ENCODE measurements around the gene UBE2E1.

UBE2E1 gene

DNA sequence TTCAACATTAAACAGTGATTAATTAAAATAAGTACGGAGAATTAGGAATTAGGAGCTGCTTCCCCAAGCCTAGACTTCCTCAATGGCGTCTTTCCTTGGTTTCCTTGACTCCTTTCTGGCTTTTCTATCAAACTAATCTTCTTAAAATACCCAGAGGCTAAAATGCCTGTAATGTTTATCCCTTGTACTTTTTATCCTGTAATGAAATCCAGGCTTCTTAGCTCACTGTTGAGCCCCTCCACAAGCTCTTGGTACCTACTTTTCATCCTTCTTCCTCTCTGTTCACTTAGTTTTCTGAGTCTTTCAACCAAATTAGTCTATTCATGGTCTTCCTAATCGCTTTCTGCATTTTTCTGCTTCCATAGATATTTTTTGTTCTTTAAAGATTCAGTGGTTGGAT is 6.9 kb upstream of the UBE2E1 start:
- Mint-ChIP-seq H3K27ac (ENCODE audit: low read depth) (no peak overlapping the region), H3K4me1 (no peaks in the 10 kb centered on the region), H3K9me3 (no peaks in the 10 kb centered on the region)

DNA sequence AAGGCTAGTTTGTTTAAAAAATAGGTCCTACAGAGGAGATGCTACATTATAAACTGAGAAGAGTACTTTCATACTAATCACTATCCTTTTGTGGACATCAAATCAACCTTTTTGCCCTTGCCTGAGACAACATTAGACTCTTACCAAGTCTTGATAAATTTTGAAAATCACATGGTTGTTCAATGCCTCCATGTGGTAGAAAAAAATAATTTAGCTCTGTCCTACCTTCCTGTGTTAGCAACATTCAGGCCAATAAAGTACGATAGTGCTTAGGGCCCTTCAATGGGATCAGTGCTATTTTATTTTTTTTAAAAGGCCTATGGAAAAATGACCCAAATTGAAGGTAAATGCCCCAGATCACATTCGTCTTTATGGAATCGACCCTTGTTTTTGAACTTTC is 5.0 kb upstream of the UBE2E1 start:
- peaks cover 5% of the 10 kb centered on the region for H3K36me3 Mint-ChIP-seq (ENCODE audit: insufficient read depth)
- no peaks in the 10 kb centered on the region for H3K9me3 Mint-ChIP-seq
- H3K27me3 Mint-ChIP-seq = no peaks in the 10 kb centered on the region
- DNase-seq (ENCODE audit: low spot score in 2 of 2) = no peak
- peaks cover 7% of the 10 kb centered on the region for H3K4me1 Mint-ChIP-seq
- no peak overlapping the region for H3K27ac Mint-ChIP-seq (ENCODE audit: low read depth)
- no peak overlapping the region for H3K4me3 Mint-ChIP-seq
- no peak for ATAC-seq (replicated peaks; ENCODE audit: extremely low read depth, poor library complexity, severe bottlenecking)

More for the DNA sequence above, 6.9 kb upstream of the UBE2E1 start:
- ATAC-seq (replicated peaks; ENCODE audit: extremely low read depth, poor library complexity, severe bottlenecking) (no peak), DNase-seq (ENCODE audit: low spot score in 2 of 2) (no peak)
- Mint-ChIP-seq H3K27me3 (peaks cover 3% of the 10 kb centered on the region), H3K36me3 (ENCODE audit: insufficient read depth) (peaks cover 2% of the 10 kb centered on the region), H3K4me3 (no peak overlapping the region)

DNA sequence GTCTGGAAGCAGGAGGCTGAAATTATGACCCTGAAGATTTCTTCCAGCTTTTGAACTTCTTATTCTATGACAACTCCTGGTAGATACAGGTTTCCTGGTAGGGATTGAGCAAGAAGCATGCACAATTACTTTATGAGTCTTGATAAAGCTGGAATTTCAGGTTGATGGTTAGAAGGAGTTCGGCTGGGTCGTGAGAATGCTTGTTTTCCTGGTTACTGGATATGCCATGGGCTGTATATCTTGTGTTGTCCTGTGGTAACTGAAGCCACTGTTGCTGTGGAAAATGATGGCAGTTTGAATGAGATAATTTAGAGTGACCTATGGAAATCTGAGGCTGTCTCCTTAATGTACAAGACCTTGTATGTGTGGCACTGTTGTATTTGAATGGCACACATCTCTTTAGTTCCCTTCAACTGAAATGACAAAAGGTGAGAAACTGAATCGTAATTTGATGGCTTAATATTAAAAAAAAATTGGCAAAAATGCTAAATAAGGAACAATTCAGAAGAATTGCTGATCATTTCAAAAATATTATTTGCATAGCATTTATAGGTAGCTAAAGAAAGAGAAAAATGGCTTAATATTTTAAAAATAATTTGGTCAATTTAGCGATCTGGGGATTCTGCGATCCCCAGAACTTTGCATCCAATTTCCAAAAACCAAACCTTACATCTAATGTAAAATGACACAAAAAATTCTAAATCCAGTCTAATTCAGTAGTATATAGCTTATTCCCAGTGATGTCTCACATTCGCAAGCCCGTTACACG is 1.1 kb upstream of the UBE2E1 start:
- Mint-ChIP-seq H3K9me3 (no peaks in the 10 kb centered on the region), H3K27ac (ENCODE audit: low read depth) (peak overlapping the region; percentile 11), H3K36me3 (ENCODE audit: insufficient read depth) (peaks cover 8% of the 10 kb centered on the region), H3K4me1 (peaks cover 39% of the 10 kb centered on the region), H3K27me3 (no peaks in the 10 kb centered on the region), H3K4me3 (peak overlapping the region; percentile 99)
- ATAC-seq (replicated peaks; ENCODE audit: extremely low read depth, poor library complexity, severe bottlenecking) (no peak), DNase-seq (ENCODE audit: low spot score in 2 of 2) (no peak)

DNA sequence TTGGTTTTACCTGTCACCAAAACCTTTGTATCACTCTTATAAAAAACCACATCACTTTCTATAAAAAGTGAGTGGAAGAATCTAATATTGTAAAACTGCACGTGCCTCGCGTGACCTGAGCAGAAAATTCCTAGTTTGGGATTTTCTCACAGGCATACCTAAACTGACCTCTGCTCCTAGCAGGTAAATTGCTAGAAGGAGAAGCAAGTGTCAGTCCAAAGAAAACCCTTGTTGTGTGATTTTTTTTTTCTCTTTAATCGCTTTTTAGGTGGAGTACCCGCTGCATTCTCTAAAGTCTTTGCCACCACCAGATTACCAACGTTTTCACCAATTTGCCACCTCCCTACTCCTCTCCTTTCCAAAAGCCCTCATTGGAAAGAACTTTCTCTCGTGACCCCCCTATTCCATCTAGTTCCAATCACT is 534 bp upstream of the UBE2E1 start:
- H3K4me3 Mint-ChIP-seq = peak overlapping the region; percentile 99
- DNase-seq (ENCODE audit: low spot score in 2 of 2) (no peak), ATAC-seq (replicated peaks; ENCODE audit: extremely low read depth, poor library complexity, severe bottlenecking) (no peak)
- peak overlapping the region; percentile 98 for H3K27ac Mint-ChIP-seq (ENCODE audit: low read depth)
- no peaks in the 10 kb centered on the region for H3K27me3 Mint-ChIP-seq
- H3K9me3 Mint-ChIP-seq = no peaks in the 10 kb centered on the region
- H3K4me1 Mint-ChIP-seq = peaks cover 45% of the 10 kb centered on the region
- H3K36me3 Mint-ChIP-seq (ENCODE audit: insufficient read depth) = peaks cover 12% of the 10 kb centered on the region

DNA sequence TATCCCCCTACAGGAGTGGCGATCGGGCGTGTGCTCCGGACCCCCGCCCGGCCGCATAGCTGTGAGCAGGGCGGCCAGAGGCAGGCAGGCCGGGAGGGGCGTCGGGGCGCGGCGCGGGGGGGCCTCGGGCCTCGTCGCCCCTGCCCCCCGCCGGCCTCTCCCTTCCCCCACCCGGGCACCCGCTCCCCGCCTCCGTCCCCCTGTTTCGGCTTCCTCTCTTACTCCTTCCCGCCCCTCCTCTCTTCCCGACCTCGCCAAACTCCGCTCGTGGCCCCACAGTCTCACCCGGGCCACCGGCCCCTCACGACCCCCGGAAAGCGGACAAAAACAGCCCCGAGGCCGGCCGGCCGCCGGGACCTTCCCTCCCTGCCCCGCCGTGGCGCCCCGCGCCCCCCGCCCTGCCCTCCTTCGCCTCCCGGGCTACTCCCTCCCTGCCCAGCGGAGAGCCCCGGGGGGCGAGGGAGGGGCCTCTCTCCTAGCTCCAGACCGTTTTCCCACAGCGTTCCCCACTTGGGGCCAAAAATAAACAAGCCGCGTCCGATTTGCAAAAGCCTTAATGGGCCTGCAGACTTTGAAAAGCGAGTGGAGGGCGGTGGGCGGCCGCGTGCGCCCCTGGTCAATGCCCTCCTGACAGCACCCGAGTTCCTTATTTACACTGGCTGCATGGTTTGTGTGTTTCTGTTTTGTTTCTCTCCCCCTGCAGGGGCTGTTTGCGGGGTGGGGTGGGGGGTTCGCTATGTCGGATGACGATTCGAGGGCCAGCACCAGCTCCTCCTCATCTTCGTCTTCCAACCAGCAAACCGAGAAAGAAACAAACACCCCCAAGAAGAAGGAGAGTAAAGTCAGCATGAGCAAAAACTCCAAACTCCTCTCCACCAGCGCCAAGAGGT is 1.0 kb downstream of the UBE2E1 start:
- no peaks in the 10 kb centered on the region for H3K27me3 Mint-ChIP-seq
- H3K4me3 Mint-ChIP-seq = peak overlapping the region; percentile 99
- H3K9me3 Mint-ChIP-seq = no peaks in the 10 kb centered on the region
- peaks cover 17% of the 10 kb centered on the region for H3K36me3 Mint-ChIP-seq (ENCODE audit: insufficient read depth)
- H3K4me1 Mint-ChIP-seq = peaks cover 58% of the 10 kb centered on the region
- DNase-seq (ENCODE audit: low spot score in 2 of 2) (no peak), ATAC-seq (replicated peaks; ENCODE audit: extremely low read depth, poor library complexity, severe bottlenecking) (peak; percentile 2)
- H3K27ac Mint-ChIP-seq (ENCODE audit: low read depth) = peak overlapping the region; percentile 54

DNA sequence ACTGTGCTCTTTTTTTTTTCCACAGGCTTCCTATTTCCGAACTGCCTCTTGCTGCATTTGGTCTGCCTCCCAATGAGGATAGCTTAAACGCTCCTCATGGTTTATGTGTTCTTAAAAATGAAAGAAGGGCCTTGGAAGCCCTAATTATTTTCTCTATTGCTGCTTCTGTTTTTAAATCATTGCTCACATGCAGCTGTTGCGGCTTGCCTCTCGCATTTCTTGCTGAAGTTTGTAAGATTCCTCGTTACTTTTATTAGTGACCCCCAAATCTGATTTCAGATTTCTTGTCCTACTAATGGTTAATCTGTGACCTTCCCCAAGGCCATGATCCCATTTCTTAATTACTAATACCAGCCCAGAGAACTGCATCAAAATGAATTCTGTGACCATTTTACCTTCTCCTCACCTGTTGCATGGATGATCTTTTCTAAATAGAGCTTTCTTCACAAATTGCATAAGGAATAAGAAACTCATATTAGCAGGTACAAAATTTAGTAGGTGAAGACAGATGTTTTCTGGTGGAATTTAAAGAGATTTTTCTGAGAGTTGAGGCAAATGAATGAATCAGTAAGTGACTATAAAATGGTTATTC is 1.8 kb downstream of the UBE2E1 start:
- ATAC-seq (replicated peaks; ENCODE audit: extremely low read depth, poor library complexity, severe bottlenecking) (no peak), DNase-seq (ENCODE audit: low spot score in 2 of 2) (no peak)
- H3K27me3 Mint-ChIP-seq = no peaks in the 10 kb centered on the region
- peaks cover 65% of the 10 kb centered on the region for H3K4me1 Mint-ChIP-seq
- H3K27ac Mint-ChIP-seq (ENCODE audit: low read depth) = peak overlapping the region; percentile 54
- no peaks in the 10 kb centered on the region for H3K9me3 Mint-ChIP-seq
- H3K4me3 Mint-ChIP-seq = peak overlapping the region; percentile 99
- peaks cover 18% of the 10 kb centered on the region for H3K36me3 Mint-ChIP-seq (ENCODE audit: insufficient read depth)

DNA sequence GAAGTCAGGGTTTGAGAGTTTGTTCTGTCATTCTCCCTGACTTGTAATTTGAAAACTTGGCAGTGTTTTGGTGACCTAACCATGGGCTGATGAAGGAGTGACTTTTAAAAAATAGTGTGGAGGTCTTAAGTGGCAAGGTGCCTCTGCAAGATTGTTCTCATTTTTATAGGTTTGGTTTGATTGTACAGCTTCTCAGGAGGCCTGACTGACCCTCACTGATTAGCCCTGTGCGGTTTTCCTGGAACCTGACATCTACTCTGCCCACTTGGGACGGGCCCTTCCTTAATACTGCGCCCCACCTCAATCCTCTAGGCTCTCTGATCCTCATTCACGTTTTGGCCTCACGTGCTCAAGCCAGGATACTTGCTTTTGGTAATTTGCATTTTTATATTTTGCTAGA is 2.8 kb downstream of the UBE2E1 start:
- H3K27ac Mint-ChIP-seq (ENCODE audit: low read depth) = peak overlapping the region; percentile 54
- H3K4me1 Mint-ChIP-seq = peaks cover 68% of the 10 kb centered on the region
- no peaks in the 10 kb centered on the region for H3K9me3 Mint-ChIP-seq
- H3K4me3 Mint-ChIP-seq = peak overlapping the region; percentile 99
- peaks cover 20% of the 10 kb centered on the region for H3K36me3 Mint-ChIP-seq (ENCODE audit: insufficient read depth)
- DNase-seq (ENCODE audit: low spot score in 2 of 2) (no peak), ATAC-seq (replicated peaks; ENCODE audit: extremely low read depth, poor library complexity, severe bottlenecking) (no peak)
- H3K27me3 Mint-ChIP-seq = no peaks in the 10 kb centered on the region

DNA sequence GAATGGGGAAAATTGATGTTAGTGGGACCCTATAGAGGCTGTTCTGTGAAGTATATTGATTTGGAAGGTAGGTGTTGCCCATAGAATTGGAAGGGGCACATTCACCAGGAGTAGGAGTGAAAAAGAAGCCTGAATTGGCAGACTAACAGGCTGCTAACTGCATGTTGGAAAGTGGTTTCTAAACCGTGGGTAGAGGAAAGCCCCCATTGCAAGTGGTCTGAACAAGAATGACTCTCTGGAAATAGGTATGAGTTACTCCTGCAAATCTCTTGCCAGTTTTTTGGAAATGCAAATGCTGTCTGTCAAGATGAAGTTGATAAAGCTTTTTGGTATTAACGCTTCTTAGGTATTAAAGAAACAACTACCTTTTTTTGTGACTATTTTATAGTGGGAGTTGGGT is 3.5 kb downstream of the UBE2E1 start:
- Mint-ChIP-seq H3K4me3 (peak overlapping the region; percentile 99), H3K27ac (ENCODE audit: low read depth) (peak overlapping the region; percentile 54), H3K9me3 (no peaks in the 10 kb centered on the region), H3K36me3 (ENCODE audit: insufficient read depth) (peaks cover 20% of the 10 kb centered on the region), H3K27me3 (no peaks in the 10 kb centered on the region), H3K4me1 (peaks cover 68% of the 10 kb centered on the region)
- no peak for ATAC-seq (replicated peaks; ENCODE audit: extremely low read depth, poor library complexity, severe bottlenecking)
- DNase-seq (ENCODE audit: low spot score in 2 of 2) = no peak

DNA sequence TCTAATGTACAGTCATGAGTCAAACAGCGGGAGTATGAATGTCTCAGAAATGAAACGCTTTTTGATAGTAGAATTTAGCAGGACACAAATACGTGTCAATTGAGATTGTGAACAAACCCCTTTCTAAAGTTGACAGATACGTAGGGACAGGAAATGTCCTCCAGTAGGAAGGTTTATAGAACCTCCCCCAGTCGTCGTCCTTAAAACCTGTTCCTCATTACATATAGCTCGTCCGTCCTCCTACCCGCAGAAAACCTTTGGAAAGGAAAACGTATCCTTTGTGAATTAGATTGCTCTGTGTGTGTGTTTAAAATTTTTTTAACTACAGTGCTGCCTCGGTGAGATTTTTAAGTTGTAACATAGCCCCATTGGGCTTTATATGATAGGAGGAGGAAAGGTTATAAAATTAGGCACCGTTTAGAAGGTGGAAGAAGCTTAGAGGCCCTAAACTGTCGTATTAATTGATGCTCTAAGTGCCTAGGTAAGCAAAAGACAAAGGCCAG is 4.1 kb downstream of the UBE2E1 start:
- Mint-ChIP-seq H3K4me1 (peaks cover 68% of the 10 kb centered on the region), H3K27me3 (no peaks in the 10 kb centered on the region), H3K9me3 (no peaks in the 10 kb centered on the region), H3K36me3 (ENCODE audit: insufficient read depth) (peaks cover 20% of the 10 kb centered on the region), H3K27ac (ENCODE audit: low read depth) (peak overlapping the region; percentile 94), H3K4me3 (peak overlapping the region; percentile 99)
- ATAC-seq (replicated peaks; ENCODE audit: extremely low read depth, poor library complexity, severe bottlenecking) (no peak), DNase-seq (ENCODE audit: low spot score in 2 of 2) (no peak)

DNA sequence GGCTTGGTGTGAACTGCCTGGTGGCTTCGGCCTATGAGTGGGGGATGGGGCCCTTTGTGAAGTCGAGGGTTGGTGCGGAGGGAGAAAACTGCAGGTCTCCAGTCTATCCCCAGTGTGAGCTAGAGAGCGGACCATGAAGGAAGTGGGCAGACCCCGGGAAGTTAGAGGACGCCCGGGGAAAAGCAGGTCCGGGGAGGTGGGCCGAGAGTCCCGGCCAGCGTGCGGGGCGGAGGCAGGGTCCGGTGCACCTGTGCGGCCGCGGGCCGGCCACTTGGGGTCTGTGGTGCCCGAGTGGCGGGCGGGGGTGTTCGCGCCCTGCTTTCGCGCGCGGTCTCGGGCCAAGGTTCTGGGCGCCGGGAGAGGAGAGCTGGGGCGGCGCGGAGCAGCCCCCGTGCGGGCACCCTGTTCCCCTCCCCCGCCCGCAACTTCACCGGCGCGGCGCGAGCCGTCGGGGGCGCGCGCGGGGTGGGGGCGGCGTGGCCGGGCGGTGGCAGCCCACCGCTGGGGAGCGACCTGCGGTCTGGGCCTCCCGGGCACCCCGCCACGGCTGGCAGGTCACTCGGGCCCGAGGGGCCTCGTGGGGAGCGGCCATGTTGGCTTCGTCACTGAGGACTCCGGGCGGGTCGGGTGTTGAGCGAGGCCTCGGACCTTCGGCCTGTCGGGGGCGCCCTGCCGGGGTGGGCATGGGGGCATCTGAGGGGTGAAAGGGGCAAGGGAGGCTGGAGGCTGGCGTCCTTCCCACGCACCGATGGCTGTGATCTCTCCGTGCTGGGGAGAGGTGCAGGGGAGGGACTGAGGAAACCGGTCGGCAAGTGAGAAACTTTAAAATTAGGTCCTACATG is 4.8 kb downstream of the UBE2E1 start:
- H3K27ac Mint-ChIP-seq (ENCODE audit: low read depth) = peak overlapping the region; percentile 94
- H3K27me3 Mint-ChIP-seq = no peaks in the 10 kb centered on the region
- H3K4me3 Mint-ChIP-seq = peak overlapping the region; percentile 99
- DNase-seq (ENCODE audit: low spot score in 2 of 2) (peak; percentile 16 to 18), ATAC-seq (replicated peaks; ENCODE audit: extremely low read depth, poor library complexity, severe bottlenecking) (peak; percentile 12)
- no peaks in the 10 kb centered on the region for H3K9me3 Mint-ChIP-seq
- peaks cover 63% of the 10 kb centered on the region for H3K4me1 Mint-ChIP-seq
- H3K36me3 Mint-ChIP-seq (ENCODE audit: insufficient read depth) = peaks cover 19% of the 10 kb centered on the region

DNA sequence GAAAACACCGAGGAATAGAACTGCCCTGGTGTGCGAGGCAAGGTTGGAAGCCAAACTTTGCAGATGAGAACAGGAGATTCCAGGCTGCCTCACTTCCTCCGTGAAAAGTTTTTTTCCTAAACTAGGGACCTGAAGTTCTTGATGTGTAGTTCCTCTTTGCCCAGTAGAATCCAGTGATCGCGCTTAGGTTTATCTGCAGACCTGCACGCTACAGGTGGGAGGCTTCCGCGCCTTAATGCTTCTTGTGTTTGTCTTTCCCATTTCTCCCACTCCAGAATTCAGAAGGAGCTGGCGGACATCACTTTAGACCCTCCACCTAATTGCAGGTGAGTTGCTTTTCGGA is 5.4 kb downstream of the UBE2E1 start:
- Mint-ChIP-seq H3K27me3 (no peaks in the 10 kb centered on the region), H3K4me3 (peak overlapping the region; percentile 99), H3K36me3 (ENCODE audit: insufficient read depth) (peaks cover 17% of the 10 kb centered on the region), H3K4me1 (peaks cover 58% of the 10 kb centered on the region), H3K9me3 (no peaks in the 10 kb centered on the region), H3K27ac (ENCODE audit: low read depth) (peak overlapping the region; percentile 94)
- DNase-seq (ENCODE audit: low spot score in 2 of 2) = no peak
- no peak for ATAC-seq (replicated peaks; ENCODE audit: extremely low read depth, poor library complexity, severe bottlenecking)

DNA sequence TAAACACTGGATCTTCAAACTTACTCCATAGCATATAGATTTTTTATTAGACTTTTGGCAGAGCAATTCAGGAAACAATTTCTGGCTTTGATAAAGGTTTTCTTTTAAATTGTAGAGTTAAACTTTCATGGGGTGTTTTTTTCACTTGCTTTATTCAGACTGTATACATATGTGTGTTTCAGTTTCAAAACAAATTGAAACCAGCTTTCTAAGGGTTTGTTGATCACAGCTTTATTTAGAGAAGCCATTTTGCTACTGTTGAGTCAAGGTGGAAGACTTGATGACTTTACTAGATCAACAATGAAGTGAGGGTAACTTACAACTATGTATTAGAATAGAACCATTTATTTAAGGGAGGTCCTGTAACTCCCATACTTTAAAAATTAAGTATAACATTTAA is 6.2 kb downstream of the UBE2E1 start:
- DNase-seq (ENCODE audit: low spot score in 2 of 2) (no peak), ATAC-seq (replicated peaks; ENCODE audit: extremely low read depth, poor library complexity, severe bottlenecking) (no peak)
- Mint-ChIP-seq H3K4me3 (peak overlapping the region; percentile 99), H3K36me3 (ENCODE audit: insufficient read depth) (peaks cover 16% of the 10 kb centered on the region), H3K27ac (ENCODE audit: low read depth) (peak overlapping the region; percentile 94), H3K9me3 (no peaks in the 10 kb centered on the region), H3K27me3 (no peaks in the 10 kb centered on the region), H3K4me1 (peaks cover 56% of the 10 kb centered on the region)
